GM12892 (cell line): Measurements from ENCODE around the gene ADSS1.

Experiments used
- DNase-seq: peaks from one replicate; pipeline ENCODE4 v3.0.0; 2011; ENCODE audit not compliant: insufficient read length
- FAIRE-seq: peaks from 2 replicates; lab custom pipeline; 2011; peaks lifted over from hg19 to GRCh38; lab: Jason Lieb, UNC
- POLR2A ChIP-seq: IDR thresholded peaks from 2 replicates; pipeline ENCODE4 v1.6.1; 2011; ENCODE audit warnings: low read depth, low read length, control low read depth
- POLR2AphosphoS5 ChIP-seq: IDR thresholded peaks from 2 replicates; pipeline ENCODE4 v1.6.1; 2011; ENCODE audit warnings: low read depth, low read length, control low read depth
- TAF1 ChIP-seq: IDR thresholded peaks from 2 replicates; pipeline ENCODE4 v1.6.1; 2011; ENCODE audit warnings: low read depth, mild to moderate bottlenecking, control low read depth, low read length, borderline replicate concordance

ADSS1 gene

GRCh38 chr14:104758981-104759969, 35.2 kb downstream of the ADSS1 start:
- no peak for DNase-seq
- TF ChIP-seq TAF1 (no peak), POLR2AphosphoS5 (no peak), POLR2A (no peak)
- FAIRE-seq, result no peak

GRCh38 chr14:104765517-104765916, 41.5 kb downstream of the ADSS1 start:
- DNase-seq (no peak), FAIRE-seq (no peak)
- TF ChIP-seq POLR2AphosphoS5 (no peak), POLR2A (no peak), TAF1 (no peak)

DNA sequence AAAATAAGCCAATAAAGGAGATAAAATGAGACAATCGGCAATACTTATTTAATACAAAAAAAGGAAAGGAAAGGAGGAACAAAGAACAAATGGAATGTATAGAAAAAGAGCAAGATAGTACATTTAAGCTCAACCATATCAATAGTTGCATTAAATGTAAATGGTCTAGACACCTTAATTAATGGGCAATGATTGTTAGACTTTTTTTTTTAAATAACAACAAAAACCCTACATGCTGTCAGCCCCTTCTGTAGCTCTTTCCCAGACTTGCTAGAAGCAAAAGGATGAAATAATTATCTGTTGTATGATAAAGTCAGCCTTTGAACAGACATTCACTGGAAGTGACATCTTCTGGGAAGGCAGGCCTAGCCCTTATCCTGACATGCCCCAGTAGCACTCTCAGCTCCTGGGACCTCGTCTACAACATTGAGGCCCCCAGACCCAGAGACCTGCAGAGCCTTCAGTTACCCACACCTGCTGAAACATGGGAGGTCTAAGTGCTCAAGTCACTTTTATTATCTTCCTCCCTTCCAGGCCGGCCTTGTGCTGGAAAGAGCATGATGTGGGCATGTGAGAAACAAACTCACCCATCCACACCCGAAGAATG, 42.3 kb downstream of the ADSS1 start:
- FAIRE-seq, result no peak
- TF ChIP-seq TAF1, result no peak
- no peak for TF ChIP-seq POLR2AphosphoS5
- no peak for DNase-seq

DNA sequence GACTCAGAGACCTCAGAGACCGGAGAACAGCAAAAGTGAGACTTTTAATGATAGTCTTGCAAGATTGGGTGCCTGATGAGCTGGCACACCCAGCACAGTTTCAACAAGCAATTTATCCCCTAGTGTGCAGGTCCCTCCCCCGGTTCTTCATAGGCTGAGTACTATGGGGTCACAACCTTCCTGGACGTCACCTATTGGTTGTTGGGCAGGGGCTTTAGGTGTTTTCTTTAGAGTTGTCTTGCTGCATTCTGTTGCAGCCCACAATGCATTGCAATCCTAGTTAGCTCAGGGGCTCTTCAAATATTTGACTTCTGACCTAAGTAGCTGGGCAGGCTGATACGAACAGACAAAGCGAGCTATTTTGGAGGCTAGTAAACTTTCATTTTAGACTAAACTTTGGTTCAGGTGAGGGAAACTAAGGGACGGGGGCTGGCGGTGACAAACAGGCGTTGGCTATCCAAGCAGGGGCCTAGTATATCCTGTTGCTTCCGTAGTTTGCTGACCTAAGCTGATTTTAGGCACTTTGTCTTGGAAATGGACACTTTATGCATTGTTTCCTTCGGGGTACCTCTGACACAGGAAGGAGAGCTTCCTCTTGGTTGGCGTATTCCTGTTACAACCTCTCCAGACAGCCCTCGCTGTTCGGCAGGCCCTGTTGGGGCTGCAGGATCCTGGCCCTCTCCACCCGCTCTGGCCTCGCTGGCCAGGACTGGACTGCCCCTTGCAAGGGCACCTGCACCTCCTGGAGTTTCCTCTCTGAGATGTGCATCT, 43.0 kb downstream of the ADSS1 start:
- no peak for TF ChIP-seq TAF1
- TF ChIP-seq POLR2A, result no peak
- TF ChIP-seq POLR2AphosphoS5, result no peak
- FAIRE-seq (no peak), DNase-seq (no peak)

DNA sequence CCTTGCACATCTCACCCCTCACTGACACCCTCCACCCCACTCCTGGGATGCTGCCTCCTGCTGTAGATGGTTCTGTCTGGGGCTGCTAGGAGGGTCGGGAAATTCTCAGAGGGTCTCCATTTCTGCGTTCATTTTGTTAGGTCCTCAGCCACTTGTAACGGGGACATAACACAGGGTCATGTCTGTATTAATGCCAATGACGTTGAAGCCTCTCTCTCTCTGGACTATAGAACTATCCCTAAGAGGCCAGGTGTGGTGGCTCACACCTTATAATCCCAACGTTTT, 43.5 kb downstream of the ADSS1 start:
- no peak for DNase-seq
- TF ChIP-seq TAF1 (no peak), POLR2AphosphoS5 (no peak), POLR2A (no peak)
- FAIRE-seq, result no peak

- FAIRE-seq (peak; percentile 89), DNase-seq (peak; percentile 94)
- TF ChIP-seq POLR2A, result 0 out of 2 replicates have a peak, but pooled peaks have one; percentile 32
- no peak; the same call in 1 of the 2 replicates for TF ChIP-seq POLR2AphosphoS5
- TF ChIP-seq TAF1, result no peak
Observed at GRCh38 chr14:104768437-104769323, 44.7 kb downstream of the ADSS1 start.

GRCh38 chr14:104769324-104770071, 45.5 kb downstream of the ADSS1 start:
- no peak for DNase-seq
- TF ChIP-seq POLR2AphosphoS5 (no peak), POLR2A (no peak), TAF1 (no peak)
- no peak for FAIRE-seq

- FAIRE-seq, result no peak
- DNase-seq, result no peak
- TF ChIP-seq POLR2AphosphoS5, result no peak
- no peak for TF ChIP-seq TAF1
- TF ChIP-seq POLR2A, result no peak
Observed at GRCh38 chr14:104770072-104770579, 46.1 kb downstream of the ADSS1 start.

- FAIRE-seq (no peak), DNase-seq (no peak)
- TF ChIP-seq POLR2AphosphoS5 (no peak), POLR2A (no peak), TAF1 (no peak)
Observed at GRCh38 chr14:104770851-104771272, 46.8 kb downstream of the ADSS1 start.

DNA sequence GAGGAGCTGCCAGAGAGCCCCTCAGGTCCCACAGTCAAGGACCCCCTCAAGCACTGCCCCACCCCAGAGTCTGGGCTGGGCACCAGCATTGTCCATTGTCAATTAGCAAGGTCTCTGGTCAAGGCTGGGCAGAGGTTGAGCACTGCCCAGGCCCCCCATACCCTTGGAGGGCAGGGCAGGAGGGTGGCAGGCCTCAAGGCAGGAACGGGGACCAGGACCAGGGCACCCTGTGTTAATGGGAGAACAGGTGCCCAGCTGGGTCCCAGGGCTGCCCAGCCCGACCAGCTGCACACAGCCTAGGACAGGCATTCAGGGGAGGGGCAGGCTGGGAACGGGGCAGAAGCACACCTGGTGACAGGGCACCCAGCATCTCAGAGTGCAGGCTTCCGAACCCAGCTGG, 47.3 kb downstream of the ADSS1 start:
- DNase-seq, result no peak
- TF ChIP-seq POLR2AphosphoS5 (no peak), POLR2A (no peak), TAF1 (no peak)
- FAIRE-seq, result no peak
